Transverse colon (tissue), 3 donors: ENCODE data around the gene NUAK2.

ENCODE experiments used
- CTCF ChIP-seq, 5 experiments: fragments of 200-600 bp in 3 of 5; fragments of 450-650 bp in 2 of 5; sonication (generic) in 3 of 5; IDR thresholded peaks; 1 replicate in 2 of 5; 2 replicates in 3 of 5; pipeline ENCODE4 v1.5.1; 2016 to 2017; ENCODE audit warnings: antibody characterized with exemption in 5 of 5, inconsistent platforms in 3 of 5, mild to moderate bottlenecking in 2 of 5, moderate library complexity in 1 of 5
- POLR2A ChIP-seq: fragments of 450-650 bp; IDR thresholded peaks from one replicate; pipeline ENCODE4 v1.6.1; 2016; ENCODE audit warnings: antibody characterized with exemption, mild to moderate bottlenecking, moderate library complexity

GRCh38 chr1:205270764-205271163 is 50.8 kb downstream of the NUAK2 start:
- TF ChIP-seq POLR2A (no peak), CTCF (IDR thresholded peaks at IDR 0.05) (no peak)
